OCI-LY3 (cell line): ENCODE measurements around the gene ADAM10.

Experiments used
- H2AFZ ChIP-seq: fragments of 200-600, 300-600 bp; shearing (Covaris generic); 2 replicates; pipeline ENCODE4 v1.6.0; 2014; ENCODE audit warnings: antibody characterized with exemption, low read depth, low read length
- H3K27ac ChIP-seq: fragments of 200-600, 300-600 bp; sonication (generic); 2 replicates; pipeline ENCODE4 v1.5.1; 2014; ENCODE audit warnings: mild to moderate bottlenecking, low read length, moderate library complexity, mixed read lengths
- H3K27me3 ChIP-seq: fragments of 200-600, 300-600 bp; sonication (generic); 2 replicates; pipeline ENCODE4 v1.6.1; 2014; ENCODE audit warnings: low read depth, low read length, mixed read lengths
- H3K36me3 ChIP-seq: fragments of 200-600, 300-600 bp; sonication (generic); replicated peaks from 2 replicates; pipeline ENCODE3; 2014; ENCODE audit warnings: low read depth, low read length, mixed read lengths
- H3K4me1 ChIP-seq: fragments of 300-600, 200-600 bp; sonication (generic); 2 replicates; pipeline ENCODE4 v1.6.1; 2014; ENCODE audit warnings: low read length, mixed read lengths
- H3K4me2 ChIP-seq: fragments of 200-600, 300-600 bp; sonication (generic); 2 replicates; pipeline ENCODE4 v1.6.1; 2014; ENCODE audit warnings: low read length, mixed read lengths
- H3K4me3 ChIP-seq: fragments of 300-600, 200-600 bp; sonication (generic); 2 replicates; pipeline ENCODE4 v1.5.1; 2014; ENCODE audit warnings: antibody characterized with exemption, mild to moderate bottlenecking, low read length, moderate library complexity
- H3K79me2 ChIP-seq: fragments of 300-600, 200-600 bp; shearing (Covaris generic); 2 replicates; pipeline ENCODE4 v1.6.1; 2014; ENCODE audit warnings: mild to moderate bottlenecking, low read length, mixed read lengths
- H3K9ac ChIP-seq: fragments of 300-600, 200-600 bp; shearing (Covaris generic); 2 replicates; pipeline ENCODE4 v1.6.0; 2014; ENCODE audit warnings: mild to moderate bottlenecking, low read length, moderate library complexity
- H3K9me3 ChIP-seq: fragments of 200-600, 300-600 bp; shearing (Covaris generic); 2 replicates; pipeline ENCODE4 v1.6.1; 2014; ENCODE audit warnings: low read length, mixed read lengths; ENCODE audit not compliant: insufficient read depth
- H4K20me1 ChIP-seq: fragments of 200-600, 300-600 bp; sonication (generic); 2 replicates; pipeline ENCODE4 v1.6.1; 2016; ENCODE audit warnings: low read length, mixed read lengths; ENCODE audit not compliant: insufficient read depth
- EZH2phosphoT487 ChIP-seq: fragments of 200-600 bp; shearing (Covaris generic); IDR thresholded peaks from 2 replicates; pipeline ENCODE4 v1.6.1; 2018; ENCODE audit warnings: antibody characterized with exemption, mixed run types, low read depth
- TF ChIP-seq, protein P1 (sequence below): fragments of 200-600, 300-600 bp; sonication (generic); IDR thresholded peaks from 2 replicates; pipeline ENCODE4 v1.5.1; 2014; ENCODE audit warnings: antibody characterized with exemption, low read length, low read depth

Gene ADAM10

DNA sequence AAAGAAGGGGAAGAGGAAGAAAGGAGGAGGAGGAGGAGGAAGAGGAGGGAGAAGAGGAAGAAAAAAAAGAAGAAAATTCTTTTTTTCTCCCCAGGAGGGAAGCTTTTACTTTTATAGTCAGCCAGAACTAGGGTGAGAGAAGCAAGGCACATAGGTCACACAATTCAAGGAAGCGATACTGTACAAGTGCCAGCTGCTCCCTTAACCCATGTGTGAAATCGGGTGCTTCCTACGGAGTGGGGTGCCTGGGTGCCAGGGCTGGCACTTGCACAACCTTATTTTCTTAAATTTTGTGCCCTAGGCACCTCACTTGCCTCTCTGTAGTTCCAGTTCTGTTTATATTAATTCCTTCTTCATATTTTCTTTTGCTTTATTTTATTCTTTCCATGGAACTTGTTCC, 167.3 kb downstream of the ADAM10 start:
- no peak overlapping the region for H3K27ac ChIP-seq
- TF ChIP-seq, protein P1, sequence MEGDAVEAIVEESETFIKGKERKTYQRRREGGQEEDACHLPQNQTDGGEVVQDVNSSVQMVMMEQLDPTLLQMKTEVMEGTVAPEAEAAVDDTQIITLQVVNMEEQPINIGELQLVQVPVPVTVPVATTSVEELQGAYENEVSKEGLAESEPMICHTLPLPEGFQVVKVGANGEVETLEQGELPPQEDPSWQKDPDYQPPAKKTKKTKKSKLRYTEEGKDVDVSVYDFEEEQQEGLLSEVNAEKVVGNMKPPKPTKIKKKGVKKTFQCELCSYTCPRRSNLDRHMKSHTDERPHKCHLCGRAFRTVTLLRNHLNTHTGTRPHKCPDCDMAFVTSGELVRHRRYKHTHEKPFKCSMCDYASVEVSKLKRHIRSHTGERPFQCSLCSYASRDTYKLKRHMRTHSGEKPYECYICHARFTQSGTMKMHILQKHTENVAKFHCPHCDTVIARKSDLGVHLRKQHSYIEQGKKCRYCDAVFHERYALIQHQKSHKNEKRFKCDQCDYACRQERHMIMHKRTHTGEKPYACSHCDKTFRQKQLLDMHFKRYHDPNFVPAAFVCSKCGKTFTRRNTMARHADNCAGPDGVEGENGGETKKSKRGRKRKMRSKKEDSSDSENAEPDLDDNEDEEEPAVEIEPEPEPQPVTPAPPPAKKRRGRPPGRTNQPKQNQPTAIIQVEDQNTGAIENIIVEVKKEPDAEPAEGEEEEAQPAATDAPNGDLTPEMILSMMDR, result no peak
- no peak for TF ChIP-seq EZH2phosphoT487
- H3K9me3 ChIP-seq, result no peaks in the 10 kb centered on the region
- no peaks in the 10 kb centered on the region for H3K36me3 ChIP-seq
- no peaks in the 10 kb centered on the region for H4K20me1 ChIP-seq
- H3K9ac ChIP-seq, result no peak overlapping the region
- H3K4me3 ChIP-seq, result no peak overlapping the region
- no peaks in the 10 kb centered on the region for H3K79me2 ChIP-seq
- H3K4me1 ChIP-seq, result 0 out of 2 replicates have a peak, but pooled peaks cover 3% of the 10 kb centered on the region
- H3K4me2 ChIP-seq, result no peak overlapping the region
- no peaks in the 10 kb centered on the region for H3K27me3 ChIP-seq
- no peak overlapping the region for H2AFZ ChIP-seq

DNA sequence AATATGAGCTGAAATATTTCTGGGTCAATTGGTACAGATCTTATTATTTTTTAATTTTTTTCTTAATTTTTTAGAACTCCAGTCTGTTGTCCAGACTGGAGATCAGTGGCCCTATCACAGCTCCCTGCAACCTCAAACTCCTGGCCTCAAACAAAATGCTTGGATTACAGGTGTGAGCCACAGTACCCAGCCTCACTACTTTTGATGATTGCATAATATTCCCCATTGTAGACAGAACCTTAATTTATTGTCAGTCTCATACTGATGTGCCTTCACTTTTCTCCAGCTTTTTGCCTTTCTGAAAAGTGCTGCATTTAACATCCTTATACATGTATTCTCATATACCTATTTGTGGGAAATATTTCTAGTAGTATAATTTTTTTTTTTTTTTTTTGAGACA, 172.8 kb downstream of the ADAM10 start:
- Histone ChIP-seq H3K9ac (no peak overlapping the region), H3K79me2 (no peaks in the 10 kb centered on the region), H3K27me3 (no peaks in the 10 kb centered on the region), H4K20me1 (no peaks in the 10 kb centered on the region), H3K9me3 (no peaks in the 10 kb centered on the region), H3K4me3 (no peak overlapping the region), H3K27ac (no peak overlapping the region), H2AFZ (no peak overlapping the region), H3K4me1 (no peaks in the 10 kb centered on the region), H3K36me3 (no peaks in the 10 kb centered on the region), H3K4me2 (no peak overlapping the region)
- no peak for TF ChIP-seq EZH2phosphoT487
- TF ChIP-seq, protein P1, result no peak

DNA sequence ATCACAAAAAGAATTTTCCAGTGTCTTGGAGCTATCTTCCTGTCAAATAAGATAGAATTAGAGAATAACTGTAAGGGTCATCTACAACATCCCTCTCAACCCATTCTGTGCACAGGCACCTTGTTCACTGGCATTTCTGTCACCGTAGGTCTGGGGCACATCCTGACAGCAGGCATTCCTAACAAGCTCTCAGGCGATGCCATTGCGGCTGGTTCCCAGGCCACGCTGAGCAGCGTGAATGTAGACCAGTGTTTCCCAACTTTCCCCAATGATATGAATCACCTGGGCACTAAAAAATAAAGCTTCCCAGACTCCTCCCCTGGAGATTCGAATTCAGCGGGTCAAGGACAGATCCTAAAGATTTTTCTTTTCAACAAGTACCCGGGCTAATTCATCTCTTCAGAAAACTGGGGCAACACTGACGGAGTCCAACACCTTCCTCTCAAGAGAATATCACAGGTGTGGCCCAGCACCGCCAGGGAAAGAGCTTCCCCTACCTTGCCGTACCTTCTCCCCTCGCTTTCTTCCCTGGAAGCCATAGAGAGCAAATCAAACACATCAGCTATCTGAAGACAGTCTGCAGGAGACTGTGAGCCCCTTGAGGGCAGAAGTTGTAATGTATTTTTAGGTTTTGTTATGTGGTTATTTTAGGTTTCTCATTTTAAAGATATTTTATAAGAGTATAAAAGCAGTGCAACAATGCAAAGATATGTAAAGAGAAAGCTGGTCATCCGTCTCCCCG, 174.3 kb downstream of the ADAM10 start:
- H4K20me1 ChIP-seq, result no peaks in the 10 kb centered on the region
- H3K9ac ChIP-seq, result no peak overlapping the region
- H3K79me2 ChIP-seq, result no peaks in the 10 kb centered on the region
- H3K27ac ChIP-seq, result no peak overlapping the region
- no peaks in the 10 kb centered on the region for H3K27me3 ChIP-seq
- H3K9me3 ChIP-seq, result no peaks in the 10 kb centered on the region
- H3K4me1 ChIP-seq, result no peaks in the 10 kb centered on the region
- TF ChIP-seq, protein P1, result no peak
- no peak for TF ChIP-seq EZH2phosphoT487
- no peak overlapping the region for H3K4me2 ChIP-seq
- no peaks in the 10 kb centered on the region for H3K36me3 ChIP-seq
- peak overlapping the region; percentile 30; the same call in 1 of the 2 replicates for H2AFZ ChIP-seq
- no peak overlapping the region for H3K4me3 ChIP-seq

DNA sequence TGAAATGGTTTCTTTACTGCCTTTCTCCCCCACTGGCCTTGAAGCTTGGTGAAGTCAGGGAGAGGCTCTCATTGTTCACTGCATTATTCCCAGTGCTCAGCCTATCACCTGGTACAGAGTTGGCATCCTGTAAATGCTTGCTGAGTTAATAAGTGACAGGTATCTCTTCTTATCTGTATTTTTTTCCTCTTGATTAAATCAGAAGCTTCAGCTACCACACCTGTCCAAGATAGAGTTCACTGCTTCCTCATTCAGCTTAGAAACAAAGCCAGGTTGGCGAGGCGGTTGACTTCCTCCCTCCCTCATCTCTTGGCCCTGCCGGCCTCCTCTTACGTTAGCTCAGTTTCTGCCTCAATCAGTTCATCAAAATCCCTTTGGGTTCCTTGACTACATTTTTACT, 174.9 kb downstream of the ADAM10 start:
- Histone ChIP-seq H3K9ac (no peak overlapping the region), H3K4me1 (no peaks in the 10 kb centered on the region), H3K79me2 (no peaks in the 10 kb centered on the region), H2AFZ (peak overlapping the region; percentile 30; the same call in 1 of the 2 replicates), H3K4me3 (no peak overlapping the region), H3K36me3 (no peaks in the 10 kb centered on the region), H3K27ac (no peak overlapping the region), H4K20me1 (no peaks in the 10 kb centered on the region), H3K4me2 (no peak overlapping the region), H3K27me3 (no peaks in the 10 kb centered on the region), H3K9me3 (no peaks in the 10 kb centered on the region)
- TF ChIP-seq, protein P1, result no peak
- TF ChIP-seq EZH2phosphoT487, result no peak
